B cell (primary cell): ENCODE measurements around the gene CDH20. TPM values are rescaled to one million over a fixed set of nuclear protein-coding genes. Genes with fewer than 3 reads are reported as not detected.

ENCODE experiments used
- ATAC-seq: fragments of 200-7000 bp; cut with Tn5 transposase; one replicate; pipeline ENCODE4 v1.10.0; 2021; ENCODE audit warnings: low read depth, mild to moderate bottlenecking, moderate number of reproducible peaks, moderate library complexity
- CTCF ChIA-PET: fragments of 350-600 bp; sonication (Branson Sonifier 250); formaldehyde crosslinking; loops from one replicate; lab custom pipeline; 2021; ENCODE audit warnings: antibody characterized with exemption, inconsistent platforms; lab: Charles Lee
- POLR2A ChIA-PET: fragments of 350-600 bp; sonication (Branson Sonifier 250); formaldehyde crosslinking; loops from one replicate; lab custom pipeline; 2021; ENCODE audit warnings: antibody characterized with exemption; lab: Charles Lee
- DNase-seq: peaks from one replicate; pipeline ENCODE4 v3.0.0; 2013
- H2AFZ ChIP-seq: 2 replicates; pipeline ENCODE4 v1.6.1; 2012; ENCODE audit warnings: mild to moderate bottlenecking, low read depth, low read length; ENCODE audit not compliant: insufficient read depth, poor library complexity, severe bottlenecking
- H3K27ac ChIP-seq, 2 donors: 1 replicate in 1 of 2; 2 replicates in 1 of 2; pipeline ENCODE4 v1.5.1; 2012 to 2013; ENCODE audit warnings: low read length in 2 of 2, mild to moderate bottlenecking in 2 of 2, moderate library complexity in 1 of 2
- H3K27me3 ChIP-seq, 4 experiments: fragments of 200-600 bp in 1 of 4; sonication (generic) in 1 of 4; replicated peaks in 1 of 4; 1 replicate in 2 of 4; 2 replicates in 2 of 4; pipeline versions ENCODE4 v1.6.1 to v1.7.0; 2013 to 2016; ENCODE audit warnings: low read length in 3 of 4, mild to moderate bottlenecking in 2 of 4, mixed read lengths in 1 of 4, moderate library complexity in 1 of 4; ENCODE audit not compliant: insufficient read depth in 4 of 4, control insufficient read depth in 3 of 4; ENCODE audit errors: control extremely low read depth in 1 of 4
- H3K36me3 ChIP-seq, 2 experiments: replicated peaks in 1 of 2; 1 replicate in 1 of 2; 2 replicates in 1 of 2; pipeline versions ENCODE4 v1.6.1 to v1.7.1; 2013; ENCODE audit warnings: low read length in 1 of 2; ENCODE audit not compliant: insufficient read depth in 2 of 2, control insufficient read depth in 1 of 2; ENCODE audit errors: control extremely low read depth in 1 of 2, extremely low read depth in 1 of 2
- H3K4me1 ChIP-seq, 2 donors: fragments of 200-600 bp in 1 of 2; sonication (generic) in 1 of 2; 1 replicate in 1 of 2; 2 replicates in 1 of 2; pipeline versions ENCODE4 v1.5.1 to v1.6.1; 2013 to 2017; ENCODE audit warnings: low read length in 2 of 2; ENCODE audit not compliant: control insufficient read depth in 2 of 2, insufficient read depth in 2 of 2
- H3K4me2 ChIP-seq: replicated peaks from 2 replicates; pipeline ENCODE3; 2012; ENCODE audit warnings: mild to moderate bottlenecking, low read depth, low read length; ENCODE audit not compliant: poor library complexity, severe bottlenecking
- H3K4me3 ChIP-seq, 5 experiments: fragments of 200-600 bp in 1 of 5; sonication (generic) in 1 of 5; 1 replicate in 3 of 5; 2 replicates in 2 of 5; pipeline versions ENCODE4 v1.5.1 to v1.7.0; 2011 to 2016; ENCODE audit warnings: low read length in 4 of 5, mild to moderate bottlenecking in 4 of 5, low read depth in 2 of 5, control low read depth in 1 of 5, moderate library complexity in 1 of 5; ENCODE audit not compliant: insufficient read depth in 1 of 5; ENCODE audit errors: control extremely low read depth in 1 of 5, extremely low read depth in 1 of 5
- H3K79me2 ChIP-seq: fragments of 200-600 bp; sonication (generic); one replicate; pipeline ENCODE4 v1.6.0; 2016; ENCODE audit warnings: low read length; ENCODE audit not compliant: control insufficient read depth, insufficient read depth
- H3K9ac ChIP-seq: fragments of 200-600 bp; sonication (generic); 2 replicates; pipeline ENCODE4 v1.6.1; 2017; ENCODE audit warnings: mild to moderate bottlenecking, low read length, moderate library complexity
- H3K9me3 ChIP-seq, 3 donors: one replicate each; pipeline versions ENCODE4 v1.6.1 to v1.7.1; 2013; ENCODE audit warnings: low read length in 2 of 3; ENCODE audit not compliant: control insufficient read depth in 2 of 3, insufficient read depth in 1 of 3; ENCODE audit errors: control extremely low read depth in 1 of 3
- H4K20me1 ChIP-seq: 2 replicates; pipeline ENCODE4 v1.6.0; 2012; ENCODE audit warnings: mild to moderate bottlenecking, low read length; ENCODE audit not compliant: insufficient read depth, control insufficient read depth, poor library complexity, severe bottlenecking
- H3K27ac Mint-ChIP-seq: one replicate; pipeline ENCODE4 v1.8.0; 2021; ENCODE audit warnings: mixed read lengths
- H3K27me3 Mint-ChIP-seq: one replicate; pipeline ENCODE4 v1.8.0; 2021; ENCODE audit warnings: mixed read lengths
- H3K4me1 Mint-ChIP-seq: one replicate; pipeline ENCODE4 v1.8.0; 2021; ENCODE audit warnings: mixed read lengths
- H3K4me3 Mint-ChIP-seq: one replicate; pipeline ENCODE4 v1.8.0; 2021; ENCODE audit warnings: mixed read lengths
- H3K9me3 Mint-ChIP-seq: one replicate; pipeline ENCODE4 v1.8.0; 2022; ENCODE audit warnings: mixed read lengths; ENCODE audit not compliant: insufficient read depth
- EZH2 ChIP-seq: IDR thresholded peaks from 2 replicates; pipeline ENCODE4 v1.6.1; 2012; ENCODE audit warnings: borderline replicate concordance, low read depth, mild to moderate bottlenecking, moderate library complexity, low read length; ENCODE audit not compliant: insufficient read depth, poor library complexity, severe bottlenecking
- WGBS: methylation state at CpG from one replicate; pipeline ENCODE4 v1.1.5; 2013; ENCODE audit warnings: missing lambda C conversion rate; ENCODE audit not compliant: insufficient coverage; 5-methylcytosine and 5-hydroxymethylcytosine counted together
- intact Hi-C: fragments of 100-400 bp; cut with micrococcal nuclease; formaldehyde crosslinking; loops from one replicate; pipeline ENCODE4 v1.10.0; 2022
- polyA plus RNA-seq: library from polyadenylated mRNA; depleted of rRNA; stranded (reverse); fragments of >200 nt; gene quantifications from 2 replicates; pipeline ENCODE4 v1.2.3, GENCODE V29; 2012
- total RNA-seq, 2 donors: library from RNA; stranded (reverse); fragments of 120-200 nt in 1 of 2; gene quantifications; 1 replicate in 1 of 2; 2 replicates in 1 of 2; pipeline versions ENCODE4 v1.2.3 to v1.2.4, GENCODE V29; 2013 to 2022
- TF ChIP-seq, protein P1 (sequence below): fragments of 200-600 bp; IDR thresholded peaks from one replicate; pipeline ENCODE4 v1.8.0; 2022; ENCODE audit warnings: antibody characterized with exemption, mild to moderate bottlenecking

The CDH20 gene
- total and polyA plus RNA-seq, 2 donors (not counting 1 experiment from before 2014, with no cell fraction given) = 0.09 TPM; not detected in 1

DNA sequence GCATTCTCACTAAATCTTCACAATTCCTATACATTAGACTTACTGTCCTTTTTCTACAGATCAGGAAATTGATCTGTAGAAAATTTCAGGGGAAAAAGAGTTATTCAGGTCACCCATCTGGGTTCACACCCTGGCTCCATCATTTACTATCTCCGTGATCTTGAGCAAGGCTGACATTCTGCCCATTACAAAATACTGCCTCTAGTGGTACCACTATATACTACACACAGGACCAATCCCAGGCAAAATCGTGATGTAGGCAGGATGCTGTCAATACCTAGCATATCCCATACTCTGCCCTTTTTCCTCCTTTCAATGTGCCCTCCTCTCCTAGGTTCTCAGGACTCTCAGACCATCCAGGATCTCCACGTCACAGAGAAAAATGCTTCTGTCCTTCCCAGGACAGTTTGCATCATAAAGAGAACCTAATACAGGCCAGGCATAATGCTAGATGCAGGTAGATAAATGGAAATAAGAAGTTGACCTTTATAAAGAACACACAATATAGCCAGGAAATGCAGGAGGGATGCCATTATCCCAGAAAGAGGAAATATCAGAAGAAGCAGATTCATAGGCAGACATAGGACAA is 101.9 kb downstream of the CDH20 start:
- POLR2A ChIA-PET = no interaction called here
- no peaks in the 10 kb centered on the region for H3K4me1 Mint-ChIP-seq
- no peaks in the 10 kb centered on the region for H3K36me3 ChIP-seq
- WGBS = 50% methylated on average over 2 of the region's 3 CpGs
- H3K4me1 ChIP-seq = no peaks in the 10 kb centered on the region
- CTCF ChIA-PET = no interaction called here
- H3K4me3 Mint-ChIP-seq = no peak overlapping the region
- H2AFZ ChIP-seq = no peak overlapping the region
- DNase-seq (peak; percentile 14), ATAC-seq (no peak)
- no peak overlapping the region for H3K9ac ChIP-seq
- intact Hi-C loops = no loop called here
- no peak overlapping the region for H3K4me3 ChIP-seq
- H3K27ac Mint-ChIP-seq = no peak overlapping the region
- H3K4me2 ChIP-seq = no peak overlapping the region
- H3K9me3 Mint-ChIP-seq = no peaks in the 10 kb centered on the region
- no peaks in the 10 kb centered on the region for H3K27me3 ChIP-seq
- no peak overlapping the region for H3K27ac ChIP-seq
- no peak for TF ChIP-seq EZH2
- TF ChIP-seq, protein P1, sequence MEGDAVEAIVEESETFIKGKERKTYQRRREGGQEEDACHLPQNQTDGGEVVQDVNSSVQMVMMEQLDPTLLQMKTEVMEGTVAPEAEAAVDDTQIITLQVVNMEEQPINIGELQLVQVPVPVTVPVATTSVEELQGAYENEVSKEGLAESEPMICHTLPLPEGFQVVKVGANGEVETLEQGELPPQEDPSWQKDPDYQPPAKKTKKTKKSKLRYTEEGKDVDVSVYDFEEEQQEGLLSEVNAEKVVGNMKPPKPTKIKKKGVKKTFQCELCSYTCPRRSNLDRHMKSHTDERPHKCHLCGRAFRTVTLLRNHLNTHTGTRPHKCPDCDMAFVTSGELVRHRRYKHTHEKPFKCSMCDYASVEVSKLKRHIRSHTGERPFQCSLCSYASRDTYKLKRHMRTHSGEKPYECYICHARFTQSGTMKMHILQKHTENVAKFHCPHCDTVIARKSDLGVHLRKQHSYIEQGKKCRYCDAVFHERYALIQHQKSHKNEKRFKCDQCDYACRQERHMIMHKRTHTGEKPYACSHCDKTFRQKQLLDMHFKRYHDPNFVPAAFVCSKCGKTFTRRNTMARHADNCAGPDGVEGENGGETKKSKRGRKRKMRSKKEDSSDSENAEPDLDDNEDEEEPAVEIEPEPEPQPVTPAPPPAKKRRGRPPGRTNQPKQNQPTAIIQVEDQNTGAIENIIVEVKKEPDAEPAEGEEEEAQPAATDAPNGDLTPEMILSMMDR = peak; percentile 59
- H4K20me1 ChIP-seq = no peaks in the 10 kb centered on the region
- peaks cover 0 to 2% (median 0%) of the 10 kb centered on the region in 3 donors for H3K9me3 ChIP-seq
- no peaks in the 10 kb centered on the region for H3K79me2 ChIP-seq
- no peaks in the 10 kb centered on the region for H3K27me3 Mint-ChIP-seq

GRCh38 chr18:61443081-61443725 is 110.0 kb downstream of the CDH20 start:
- H3K9me3 Mint-ChIP-seq = peaks cover 7% of the 10 kb centered on the region

More at GRCh38 chr18:61443081-61443725, 110.0 kb downstream of the CDH20 start:
- H3K27ac Mint-ChIP-seq = no peak overlapping the region
- peaks cover 6% of the 10 kb centered on the region for H3K4me1 Mint-ChIP-seq
- no peak overlapping the region for H3K4me3 Mint-ChIP-seq
- Histone ChIP-seq H3K4me1 (peaks cover 3 to 5% of the 10 kb centered on the region in 2 donors), H4K20me1 (no peaks in the 10 kb centered on the region), H3K79me2 (no peaks in the 10 kb centered on the region), H3K9ac (no peak overlapping the region), H2AFZ (no peak overlapping the region), H3K4me2 (no peak overlapping the region), H3K4me3 (no peak overlapping the region), H3K9me3 (peaks cover 0 to 5% (median 0%) of the 10 kb centered on the region in 3 donors), H3K27ac (no peak overlapping the region), H3K36me3 (no peaks in the 10 kb centered on the region), H3K27me3 (no peaks in the 10 kb centered on the region)
- intact Hi-C loops = no loop called here
- ATAC-seq (no peak), DNase-seq (no peak)
- TF ChIP-seq, protein P1 = no peak
- no peak for TF ChIP-seq EZH2
- ChIA-PET CTCF (no interaction called here), POLR2A (no interaction called here)
- 79% methylated on average over 4 of the region's 5 CpGs for WGBS
- peaks cover 3% of the 10 kb centered on the region for H3K27me3 Mint-ChIP-seq
